AG20443 (cell line): Measurements from ENCODE around the gene C1QTNF8.

Source experiments
- DNase-seq: peaks from one replicate; pipeline ENCODE4 v3.0.0; 2012; ENCODE audit warnings: low spot score, mixed read lengths

The C1QTNF8 gene

DNA sequence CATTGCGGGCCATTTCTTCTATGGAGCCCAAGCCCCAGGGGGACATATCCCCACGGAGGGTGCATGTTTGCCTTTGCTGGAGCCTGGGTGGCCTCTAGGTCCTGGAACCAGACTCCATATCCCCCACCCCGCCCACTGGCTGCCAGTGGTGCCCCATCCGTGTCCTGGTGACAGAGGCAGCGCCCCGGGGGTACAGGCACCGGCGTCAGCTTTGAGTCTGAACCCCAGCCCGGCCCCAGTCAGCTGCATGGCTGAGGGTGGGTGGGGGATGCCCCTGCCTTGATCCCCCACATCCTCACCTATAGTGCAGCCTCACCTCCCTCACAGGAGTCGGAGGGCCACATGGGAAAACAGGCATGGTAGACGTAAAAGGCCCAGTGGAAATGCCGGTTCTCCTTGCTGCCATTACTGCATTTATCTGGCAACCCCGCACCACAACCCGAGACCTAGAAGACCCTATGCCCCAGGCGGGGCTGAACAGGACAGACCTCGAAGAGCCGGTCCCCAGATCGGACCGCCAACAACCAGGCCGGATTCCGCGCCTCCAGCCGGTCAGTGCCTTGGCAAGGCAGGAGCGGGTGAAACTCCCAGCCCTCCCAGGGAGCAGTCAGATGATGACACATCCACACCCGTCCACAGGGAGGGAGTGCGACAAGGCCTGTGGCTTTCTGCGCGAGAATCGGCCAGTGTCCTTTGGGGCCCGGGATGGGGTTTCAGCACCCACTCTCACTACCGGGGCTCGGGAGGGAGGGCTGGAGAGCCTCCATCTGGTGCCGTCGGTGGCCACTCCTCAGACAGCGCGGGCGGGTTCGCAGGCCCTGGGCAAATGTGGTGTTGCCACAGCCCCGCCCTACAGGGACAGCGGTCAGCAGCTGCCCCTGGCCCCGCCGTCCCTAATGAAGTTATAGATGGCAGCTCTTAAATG lies 35.4 kb downstream of the C1QTNF8 start:
- no peak for DNase-seq

DNA sequence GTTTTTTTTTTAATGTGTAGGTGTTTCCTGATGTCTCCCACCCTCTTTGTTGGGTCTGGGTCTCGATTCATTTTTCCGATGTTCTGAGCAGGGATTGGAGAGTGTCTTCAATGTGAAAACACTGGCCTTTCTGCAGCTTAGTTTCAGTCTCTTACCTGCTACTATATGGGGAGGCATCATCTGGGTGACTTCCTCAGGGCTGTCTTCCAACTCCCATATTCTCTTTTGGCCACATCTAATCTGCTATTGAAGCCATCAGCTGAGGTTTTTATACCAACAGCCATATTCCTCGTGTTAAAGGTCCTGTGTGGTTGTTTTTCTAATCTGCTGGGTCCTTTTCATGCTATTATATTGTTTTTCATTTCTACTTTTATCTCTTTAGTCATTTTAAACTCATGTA lies 36.7 kb downstream of the C1QTNF8 start:
- no peak for DNase-seq

DNA sequence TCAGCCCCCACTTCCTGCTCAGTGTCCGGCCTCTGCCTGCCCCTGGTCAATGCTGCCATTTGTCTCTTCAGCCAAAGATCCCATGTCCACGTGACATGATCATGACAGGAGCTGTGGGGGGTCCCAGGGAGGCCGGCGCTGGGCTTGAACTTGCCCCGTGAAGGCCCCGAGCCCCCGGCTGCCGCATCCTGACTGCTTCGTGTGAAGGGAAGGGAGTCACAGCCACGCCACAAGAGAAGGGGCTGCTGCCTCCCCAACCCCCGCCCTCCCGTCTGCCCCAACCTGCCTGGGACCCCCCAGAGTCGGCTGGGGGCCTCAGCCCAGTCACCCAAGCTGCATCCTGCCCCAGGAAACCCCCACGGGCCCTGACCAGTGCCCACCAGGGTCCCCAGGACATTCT lies 37.8 kb downstream of the C1QTNF8 start:
- DNase-seq = no peak

DNA sequence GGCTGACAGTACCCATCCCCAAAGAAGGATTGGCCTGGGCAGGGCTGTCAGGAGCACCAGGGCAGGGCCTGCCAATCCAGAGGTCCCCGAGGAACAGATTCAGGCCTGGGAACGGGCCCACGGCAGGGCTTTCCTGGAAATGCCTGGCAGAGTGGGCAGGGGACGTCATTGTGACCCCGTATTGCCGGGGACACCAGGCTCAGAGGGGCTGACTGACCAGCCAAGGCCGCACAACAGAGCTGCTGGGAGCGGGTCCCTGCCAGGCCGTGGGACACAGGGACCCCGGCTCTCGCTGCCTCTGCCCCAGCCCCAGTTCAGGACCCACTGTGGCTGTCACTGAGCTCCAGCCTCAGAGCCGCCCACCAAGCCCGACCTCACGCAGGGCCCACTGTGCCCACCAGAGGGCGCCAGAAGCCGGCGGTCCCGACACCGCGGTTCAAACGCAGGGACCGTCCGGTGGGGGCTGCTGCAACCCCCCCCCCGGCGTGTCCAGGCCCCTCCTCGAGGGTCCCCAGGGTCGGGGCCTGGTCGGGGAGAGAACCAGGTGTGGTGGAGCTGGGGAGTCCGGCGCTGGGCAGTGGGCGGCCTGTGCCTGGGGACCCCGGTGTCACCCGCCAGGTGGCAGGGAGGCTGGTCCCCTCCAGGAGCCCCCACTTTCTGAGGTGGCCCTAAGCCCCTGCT lies 38.7 kb downstream of the C1QTNF8 start:
- DNase-seq = peak; percentile 82

DNA sequence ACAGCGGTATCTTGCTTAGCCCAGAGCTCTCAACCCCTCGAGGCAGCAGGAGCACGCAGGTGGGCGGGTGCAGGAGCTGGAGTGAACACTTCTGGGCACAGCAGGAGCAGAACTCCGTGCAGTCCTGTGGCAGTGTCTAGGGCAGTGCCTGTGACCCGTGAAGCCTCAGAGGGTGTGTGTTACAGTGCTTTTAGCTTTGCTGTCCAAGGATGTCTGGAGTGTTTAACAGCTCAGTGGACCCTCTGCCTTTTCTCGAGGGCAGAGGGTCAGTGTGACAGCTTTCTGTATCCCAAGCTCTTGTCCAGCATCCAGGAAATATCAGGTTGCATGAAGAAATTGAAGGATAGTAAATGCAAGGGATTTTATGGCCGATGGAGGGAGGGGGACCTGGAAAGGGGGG lies 39.8 kb downstream of the C1QTNF8 start:
- no peak for DNase-seq

DNA sequence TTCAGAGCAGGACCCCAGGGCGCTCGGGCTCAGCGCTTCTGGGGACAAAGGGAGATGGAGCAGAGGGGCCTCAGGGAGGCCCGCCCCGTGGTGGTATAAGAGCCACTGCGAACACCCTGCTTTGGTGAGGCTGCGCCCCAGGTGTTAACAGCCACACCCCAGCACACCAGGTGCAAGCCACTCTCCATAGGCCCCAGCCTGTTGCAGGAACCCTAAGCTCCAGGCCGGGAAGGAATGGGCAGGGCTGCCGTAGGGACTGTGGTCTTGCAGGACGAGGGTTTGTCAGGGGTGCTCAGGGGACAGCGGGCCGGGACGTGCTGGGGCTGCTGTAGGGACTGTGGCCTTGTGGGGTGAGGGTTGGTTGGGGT lies 40.5 kb downstream of the C1QTNF8 start:
- no peak for DNase-seq

DNA sequence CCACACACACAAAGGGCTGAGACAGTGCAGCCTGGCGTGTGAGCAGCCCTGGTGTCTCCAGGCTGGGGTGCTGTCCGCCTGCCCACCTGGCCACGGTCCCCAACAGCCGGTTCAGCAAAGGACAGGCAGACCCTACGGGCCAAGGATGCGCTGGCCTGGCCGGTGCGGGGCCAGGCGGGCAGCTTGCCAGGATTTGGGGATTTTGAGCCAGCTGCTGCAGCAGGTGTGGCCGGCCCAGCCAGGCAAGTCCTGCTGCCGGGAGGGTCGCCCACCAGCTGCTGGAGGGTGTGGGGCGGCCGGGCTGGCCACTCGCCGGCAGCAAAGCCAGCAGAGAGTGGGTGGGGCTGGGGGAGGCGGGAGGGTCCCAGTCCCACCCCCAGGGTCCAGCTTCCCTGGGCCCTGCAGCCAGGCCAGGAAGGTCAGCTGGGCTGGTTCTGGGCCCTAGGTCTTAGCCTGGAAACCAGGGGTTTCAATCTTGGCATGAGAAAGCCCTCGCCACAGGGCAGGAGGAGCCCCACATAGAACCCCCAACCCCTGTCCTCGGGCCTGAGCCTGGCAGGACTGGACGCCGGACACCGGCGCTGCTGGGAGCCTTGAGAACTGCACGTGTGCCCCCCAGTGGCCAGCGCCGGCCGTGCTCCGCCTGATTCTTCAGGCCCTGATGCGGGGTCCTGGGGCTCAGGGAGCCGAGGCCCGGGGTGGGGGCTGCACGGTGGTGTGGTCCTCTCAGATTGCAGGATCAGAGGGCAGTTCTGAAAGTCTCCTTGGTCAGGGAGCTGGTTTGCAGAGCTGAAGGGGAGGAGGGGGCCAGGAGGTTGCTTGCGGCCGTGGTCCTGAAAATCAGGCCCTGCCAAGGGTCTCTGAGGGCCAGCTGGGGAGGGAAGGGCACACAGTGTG lies 41.1 kb downstream of the C1QTNF8 start:
- DNase-seq = peak; percentile 92

DNA sequence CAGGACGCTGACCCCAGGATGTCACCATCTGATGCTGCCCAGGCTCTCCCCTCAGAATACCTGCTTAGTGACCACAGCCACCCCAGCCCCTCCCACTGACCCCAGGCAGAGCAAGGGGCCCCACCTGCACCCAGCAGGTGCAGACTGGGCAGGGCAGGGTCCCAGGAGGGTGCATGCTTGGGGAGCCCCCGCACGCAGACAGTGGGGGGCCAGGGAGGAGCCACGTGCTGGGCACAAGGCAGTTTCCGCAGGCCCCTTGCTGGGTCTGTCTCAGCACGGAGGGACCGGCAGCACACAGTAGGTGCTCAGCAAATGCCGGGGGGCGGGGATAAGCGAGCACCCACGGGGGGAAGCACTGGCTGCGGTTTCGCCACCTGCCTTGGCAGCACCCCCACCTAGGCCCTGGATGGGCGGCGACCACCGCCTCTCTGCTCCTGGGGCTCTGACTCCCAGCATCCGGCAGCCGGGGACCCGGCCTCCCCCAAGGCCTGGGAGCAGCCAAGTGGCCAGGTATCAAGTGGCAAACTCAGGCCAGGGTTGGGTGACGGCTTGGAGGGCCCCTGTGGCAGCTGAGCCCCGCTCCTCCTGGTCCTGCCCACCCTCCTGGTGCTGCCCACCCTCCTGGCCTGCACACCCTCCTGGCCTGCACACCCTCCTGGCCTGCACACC lies 42.2 kb downstream of the C1QTNF8 start:
- no peak for DNase-seq

DNA sequence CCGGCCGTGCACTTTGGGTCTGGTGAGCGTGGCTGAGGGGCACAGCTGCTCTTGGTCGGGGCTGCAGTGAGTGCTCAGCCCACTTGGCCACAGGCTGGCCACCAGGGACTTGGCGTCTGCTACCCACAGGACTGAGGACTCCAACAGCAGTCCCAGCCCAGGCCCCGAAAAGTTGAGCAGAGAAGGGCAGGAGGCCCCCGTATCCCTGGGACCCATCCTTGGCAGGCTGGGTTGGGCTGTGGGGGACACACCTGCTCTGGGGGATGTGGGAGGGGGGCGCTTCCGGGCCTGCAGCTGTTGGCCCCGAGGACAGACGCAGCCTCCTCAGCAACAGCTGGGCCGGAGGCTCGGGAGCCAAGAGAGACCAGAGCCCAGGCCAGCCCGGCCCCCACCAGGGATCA lies 42.9 kb downstream of the C1QTNF8 start:
- DNase-seq = no peak

DNA sequence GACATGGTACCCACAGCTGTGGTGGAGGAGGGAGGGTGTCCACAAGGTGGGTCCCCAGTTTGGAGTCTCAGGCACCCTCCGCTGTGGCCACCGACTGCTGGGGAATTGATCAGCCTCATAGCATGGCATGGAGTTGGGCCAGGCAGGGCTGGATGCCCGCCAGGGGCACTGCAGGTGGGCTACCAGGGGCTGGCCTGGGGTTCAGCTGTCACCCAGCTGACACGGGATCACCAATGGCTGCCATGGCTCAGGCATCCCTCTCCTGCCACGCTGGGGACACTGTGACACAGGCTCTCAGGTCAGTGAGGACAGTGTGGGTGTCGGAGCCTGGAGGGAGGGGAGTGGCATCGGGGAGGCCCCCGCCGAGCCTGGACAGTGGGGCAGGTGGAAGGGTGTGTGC lies 43.3 kb downstream of the C1QTNF8 start:
- DNase-seq = no peak

DNA sequence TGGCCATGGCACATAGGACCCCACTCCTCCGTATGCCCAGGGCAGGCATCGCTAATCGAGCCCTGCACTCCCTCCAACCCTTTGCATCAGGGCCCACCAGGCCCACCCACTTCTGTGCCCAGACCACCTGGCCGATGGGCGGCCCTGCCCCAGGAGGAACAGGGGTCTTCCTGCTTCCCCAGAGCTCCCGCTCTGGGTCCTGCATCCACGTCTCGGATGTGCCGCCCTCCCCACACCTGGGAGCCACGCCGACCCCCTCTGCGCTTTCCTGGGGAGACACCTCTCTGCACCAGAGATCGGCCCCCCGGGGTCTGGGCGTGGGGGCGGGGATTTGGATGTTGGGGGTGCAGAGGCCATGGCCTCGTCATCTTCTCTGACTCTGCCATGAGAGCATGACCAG lies 44.6 kb downstream of the C1QTNF8 start:
- no peak for DNase-seq

DNA sequence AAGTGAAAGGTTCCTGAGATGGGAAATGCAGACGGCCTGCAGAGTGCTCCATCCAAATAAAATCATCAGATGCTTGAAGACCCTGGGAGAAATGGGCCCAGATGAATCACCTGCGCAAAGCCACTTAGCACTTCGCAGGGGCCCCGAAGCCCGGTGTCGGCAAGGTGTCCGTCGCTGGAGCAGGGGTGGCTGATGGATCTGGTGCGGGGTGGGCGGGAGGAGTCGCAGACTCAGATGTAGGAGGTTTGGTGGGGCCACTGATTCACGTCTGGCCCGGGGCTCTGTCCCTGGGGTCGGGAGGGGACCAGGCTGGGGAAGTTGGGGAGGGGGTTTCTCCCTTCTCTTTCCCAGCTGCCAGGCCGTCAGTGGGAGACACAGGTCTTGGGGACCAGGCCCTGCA lies 45.1 kb downstream of the C1QTNF8 start:
- no peak for DNase-seq

DNA sequence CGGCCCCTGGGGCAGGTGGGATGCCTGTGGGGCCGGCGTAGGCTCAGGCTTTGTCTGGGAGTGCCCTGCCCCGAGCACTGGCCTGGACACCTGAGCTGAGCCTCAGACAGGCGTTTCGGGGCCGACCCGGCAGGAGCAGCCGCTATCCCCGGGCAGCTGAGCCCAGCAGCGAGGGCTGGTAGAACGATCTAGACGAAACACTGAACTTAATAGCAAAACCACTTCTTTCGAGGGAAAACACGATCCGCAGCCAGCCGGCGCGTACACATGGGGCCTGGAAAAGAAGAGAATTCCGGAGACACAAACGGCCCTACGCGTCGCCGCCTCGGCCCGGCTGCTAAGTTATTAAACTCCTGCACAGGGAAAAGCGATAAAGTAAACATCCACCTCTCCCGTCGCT lies 45.5 kb downstream of the C1QTNF8 start:
- no peak for DNase-seq

DNA sequence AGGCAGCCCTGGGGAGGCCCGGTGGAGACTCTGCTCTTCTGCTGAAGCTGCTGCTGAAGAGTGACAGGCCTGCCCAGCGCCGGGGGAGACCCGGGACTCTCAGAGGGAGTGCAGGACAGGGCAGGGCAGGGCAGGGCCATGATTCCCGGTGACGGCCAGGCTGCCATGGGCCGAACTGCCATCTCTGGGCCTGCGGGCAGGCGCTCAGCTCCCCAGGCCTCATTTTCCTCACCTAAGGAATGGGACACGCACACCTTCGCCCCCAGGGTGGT lies 46.1 kb downstream of the C1QTNF8 start:
- DNase-seq = no peak

DNA sequence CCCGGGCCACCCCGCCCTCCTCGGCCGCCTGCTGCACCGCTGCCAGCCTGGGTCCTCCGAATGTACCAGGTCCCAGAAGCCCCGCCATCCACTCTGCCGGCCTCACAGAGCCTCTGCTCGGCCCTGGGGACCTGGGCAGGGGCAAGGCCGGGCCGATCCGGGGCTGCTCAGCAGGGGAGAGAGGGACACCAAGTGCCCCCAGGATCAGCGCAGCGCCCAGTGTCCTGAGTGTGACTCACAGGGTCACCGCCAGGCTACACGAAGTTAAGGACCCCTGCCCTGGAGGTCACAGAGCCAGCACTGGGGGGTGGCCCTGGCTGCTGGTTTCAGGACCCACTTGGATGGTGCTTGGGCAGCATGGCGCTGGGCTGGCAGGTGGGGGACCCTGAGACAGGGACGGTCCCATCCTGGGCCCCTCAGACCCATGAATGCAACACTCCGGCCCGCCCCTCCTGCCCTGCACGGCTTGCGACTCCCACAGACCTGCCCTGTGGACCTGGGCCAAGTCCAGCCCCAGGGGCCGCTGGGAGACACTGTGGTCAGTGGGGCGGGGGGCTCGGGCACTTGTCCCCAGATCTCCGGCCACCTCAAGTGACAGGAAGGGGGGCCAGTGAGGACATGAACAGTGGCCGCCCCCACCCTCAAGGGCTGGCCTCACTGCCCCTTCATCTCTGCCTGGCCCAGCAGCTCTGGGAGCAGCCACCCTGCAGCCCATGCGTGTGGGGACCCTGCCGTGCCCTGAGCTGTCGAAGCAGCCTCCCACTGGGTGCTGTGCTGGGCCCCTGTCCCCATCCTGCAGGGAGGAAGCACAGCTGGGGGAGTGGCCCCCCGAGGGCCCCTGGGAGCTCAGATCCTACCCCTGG lies 46.7 kb downstream of the C1QTNF8 start:
- no peak for DNase-seq

DNA sequence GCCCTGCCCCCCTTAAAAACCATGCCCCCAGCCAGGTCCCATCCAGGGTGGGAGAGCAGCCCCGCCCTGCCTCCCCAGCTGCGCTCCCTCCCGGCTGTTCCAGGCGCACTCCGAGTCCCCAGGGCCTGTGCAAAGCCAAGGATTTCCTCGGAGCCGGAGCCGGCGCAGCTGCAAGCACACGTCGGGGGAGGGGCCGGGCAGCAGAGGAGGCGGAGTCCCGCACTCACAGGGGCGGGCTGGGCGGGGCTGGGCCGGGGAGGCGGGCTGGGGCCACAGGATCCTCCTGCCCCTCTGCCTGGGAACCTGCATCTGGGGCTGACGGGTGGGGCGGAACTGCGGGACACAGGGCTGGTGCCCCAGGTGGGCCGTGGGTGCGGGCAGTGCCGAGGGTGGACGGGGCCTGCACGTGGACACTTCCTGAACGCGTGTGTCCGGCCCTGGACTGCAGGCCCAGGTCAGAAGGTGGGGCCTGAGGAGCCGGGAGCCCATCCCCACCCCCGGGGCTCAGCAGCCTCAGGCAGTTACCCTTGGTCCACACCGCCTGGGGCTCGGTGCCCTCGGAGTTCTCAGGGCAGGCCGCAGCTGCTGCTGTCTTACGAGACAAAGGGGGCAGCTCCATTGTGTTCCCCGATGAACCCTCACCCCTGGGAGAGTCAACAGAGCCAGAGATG lies 47.5 kb downstream of the C1QTNF8 start:
- peak; percentile 85 for DNase-seq

DNA sequence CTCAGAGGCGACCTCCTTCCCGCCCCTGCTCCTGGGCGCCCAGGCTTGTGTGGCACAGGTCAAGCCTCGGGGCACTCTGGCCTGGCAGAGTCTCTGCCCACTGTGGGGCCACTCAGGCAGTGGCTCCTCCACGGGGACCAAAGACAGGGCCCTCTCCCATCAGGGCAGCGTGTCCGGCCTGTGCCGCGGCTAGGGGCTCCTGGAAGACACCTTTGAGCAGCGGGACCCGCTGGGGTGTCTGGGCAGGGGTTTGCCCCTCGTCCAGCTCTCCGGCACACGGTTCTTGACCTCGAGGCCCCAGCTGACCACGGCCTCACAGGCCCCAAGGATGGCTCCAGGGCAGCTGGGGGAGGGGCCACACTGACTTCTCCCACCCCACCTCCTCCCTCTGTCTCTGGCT lies 48.2 kb downstream of the C1QTNF8 start:
- DNase-seq = no peak

DNA sequence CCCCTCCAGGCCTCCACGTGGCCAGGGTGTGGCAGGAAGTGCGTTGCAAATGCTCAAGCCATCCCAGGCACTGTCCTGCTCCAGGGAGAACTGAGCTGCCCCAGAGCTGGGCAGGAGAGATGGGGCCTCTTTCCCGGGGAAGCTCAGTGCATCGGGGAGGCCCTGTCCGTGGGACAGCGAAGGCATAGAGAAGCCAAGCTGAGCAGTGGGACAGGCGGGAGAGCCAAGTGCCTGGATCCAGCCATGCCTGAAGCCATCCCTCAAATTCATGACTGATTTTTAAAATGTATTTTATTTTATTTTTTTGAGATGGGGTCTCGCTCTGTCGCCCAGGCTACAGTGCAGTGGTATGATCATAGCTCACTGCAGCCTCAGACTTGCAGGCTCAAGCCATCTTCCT lies 48.9 kb downstream of the C1QTNF8 start:
- no peak for DNase-seq

DNA sequence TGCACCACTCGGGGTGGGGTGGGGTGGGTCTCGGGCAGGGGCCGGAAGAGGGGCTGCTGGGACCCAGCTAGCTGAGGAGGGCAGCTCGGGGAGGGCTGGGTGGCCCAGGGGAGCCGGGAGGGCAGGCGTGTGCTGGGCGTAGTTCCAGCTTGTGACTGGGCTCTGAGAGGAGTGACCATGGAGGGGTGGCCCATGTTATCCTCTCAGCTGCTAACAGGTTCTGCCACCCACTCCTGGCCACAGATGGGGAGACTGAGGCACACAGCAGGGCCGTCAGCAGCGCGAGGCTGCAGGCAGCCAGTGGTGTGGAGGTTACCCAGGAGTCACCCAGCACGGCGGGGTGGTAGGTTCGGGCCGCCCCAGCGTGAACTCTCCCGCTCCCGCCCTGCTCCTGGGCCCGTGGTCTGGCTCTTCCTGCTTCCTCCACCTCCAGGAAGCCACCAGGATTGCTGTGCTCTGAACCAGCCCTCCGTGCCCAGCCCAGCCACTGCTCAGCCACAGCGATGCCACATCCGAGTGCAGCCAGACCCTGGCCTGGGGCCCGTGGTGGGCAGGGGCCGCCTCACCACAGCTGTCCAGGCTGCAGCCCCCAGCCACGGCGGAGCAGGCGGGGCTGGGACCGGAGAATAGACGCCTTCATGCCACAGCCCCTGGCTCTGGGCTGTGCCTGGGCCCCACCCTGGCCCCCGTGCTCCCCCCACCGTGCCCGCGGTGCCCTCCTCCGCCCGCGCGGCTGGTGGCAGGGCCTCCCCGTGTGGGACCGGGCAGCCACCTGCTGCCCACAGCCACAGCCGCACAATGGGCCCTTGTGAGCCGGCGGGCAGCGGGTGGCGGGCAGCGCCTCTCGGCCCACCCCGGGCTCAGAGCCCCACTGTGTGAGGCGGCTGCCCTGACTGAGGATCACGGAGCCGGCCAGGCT lies 49.8 kb downstream of the C1QTNF8 start:
- DNase-seq = no peak
